WTC11 (cell line): ENCODE results near the gene HS2ST1. TPM values are rescaled to one million over a fixed set of nuclear protein-coding genes. Genes with fewer than 3 reads are reported as not detected.

ENCODE experiments used
- ATAC-seq: fragments of 200-7000 bp; cut with Tn5 transposase; 2 replicates; pipeline ENCODE4 v1.10.0; 2021; ENCODE audit warnings: mild to moderate bottlenecking, moderate library complexity
- CTCF ChIA-PET: fragments of 300-600 bp; sonication (Branson Sonifier 250); formaldehyde crosslinking; loops from one replicate; lab custom pipeline; 2021; ENCODE audit warnings: antibody characterized with exemption; lab: Charles Lee
- POLR2A ChIA-PET: fragments of 350-600 bp; sonication (Branson Sonifier 250); formaldehyde crosslinking; loops from one replicate; lab custom pipeline; 2021; ENCODE audit warnings: antibody characterized with exemption; lab: Charles Lee
- DNase-seq: peaks from one replicate; pipeline ENCODE4 v3.0.0; 2021; ENCODE audit warnings: low spot score
- H3K27ac Mint-ChIP-seq: 2 replicates; pipeline ENCODE4 v1.8.0; 2021; ENCODE audit warnings: mixed read lengths
- H3K27me3 Mint-ChIP-seq: 2 replicates; pipeline ENCODE4 v1.8.0; 2021; ENCODE audit warnings: low read depth, mild to moderate bottlenecking, moderate library complexity, mixed read lengths
- H3K36me3 Mint-ChIP-seq: 2 replicates; pipeline ENCODE4 v1.8.0; 2021; ENCODE audit warnings: mixed read lengths
- H3K4me1 Mint-ChIP-seq: 2 replicates; pipeline ENCODE4 v1.8.0; 2022; ENCODE audit warnings: mixed read lengths
- H3K4me3 Mint-ChIP-seq: 2 replicates; pipeline ENCODE4 v1.8.0; 2021; ENCODE audit warnings: mild to moderate bottlenecking, moderate library complexity, mixed read lengths
- H3K9me3 Mint-ChIP-seq: 2 replicates; pipeline ENCODE4 v1.8.0; 2021; ENCODE audit warnings: mixed read lengths
- ATF2 ChIP-seq: sonication (generic); formaldehyde crosslinking; IDR thresholded peaks from 2 replicates; pipeline ENCODE4 v1.8.1; 2022; ENCODE audit warnings: low read depth, missing genetic modification reagents, borderline replicate concordance
- E2F1 ChIP-seq: sonication (generic); formaldehyde crosslinking; IDR thresholded peaks from 2 replicates; pipeline ENCODE4 v1.8.0; 2022; ENCODE audit warnings: mild to moderate bottlenecking, missing genetic modification reagents
- ELF4 ChIP-seq: sonication (generic); formaldehyde crosslinking; IDR thresholded peaks from 2 replicates; pipeline ENCODE4 v1.8.1; 2022; ENCODE audit warnings: low read depth, mild to moderate bottlenecking, moderate library complexity, missing genetic modification reagents
- EMX1 ChIP-seq: fragments of 250-450 bp; sonication (Bioruptor Pico); IDR thresholded peaks from 2 replicates; pipeline ENCODE4 v1.8.0; 2021; ENCODE audit warnings: mild to moderate bottlenecking
- ERG ChIP-seq: fragments of 250-450 bp; sonication (Bioruptor Pico); IDR thresholded peaks from 2 replicates; pipeline ENCODE4 v1.8.0; 2021; ENCODE audit warnings: mild to moderate bottlenecking
- HMGXB4 ChIP-seq: sonication (generic); formaldehyde crosslinking; IDR thresholded peaks from 2 replicates; pipeline ENCODE4 v1.8.1; 2023; ENCODE audit warnings: mild to moderate bottlenecking, moderate library complexity, missing genetic modification reagents
- IRF2 ChIP-seq: sonication (generic); formaldehyde crosslinking; IDR thresholded peaks from 2 replicates; pipeline ENCODE4 v1.8.0; 2022; ENCODE audit warnings: low read depth, missing genetic modification reagents, borderline replicate concordance
- JUN ChIP-seq: sonication (generic); formaldehyde crosslinking; IDR thresholded peaks from 2 replicates; pipeline ENCODE4 v1.8.0; 2023; ENCODE audit warnings: mild to moderate bottlenecking, missing genetic modification reagents
- NFATC4 ChIP-seq: fragments of 250-450 bp; sonication (Bioruptor Pico); IDR thresholded peaks from 2 replicates; pipeline ENCODE4 v1.9.0; 2021; ENCODE audit warnings: mild to moderate bottlenecking
- NR2C2 ChIP-seq: sonication (generic); formaldehyde crosslinking; IDR thresholded peaks from 2 replicates; pipeline ENCODE4 v1.8.0; 2022; ENCODE audit warnings: mild to moderate bottlenecking, missing genetic modification reagents
- NR3C1 ChIP-seq: sonication (generic); formaldehyde crosslinking; conservative IDR thresholded peaks from 2 replicates; pipeline ENCODE4 v1.8.1; 2023; ENCODE audit warnings: low read depth, mild to moderate bottlenecking, missing genetic modification reagents
- PRRX2 ChIP-seq: fragments of 250-450 bp; sonication (Bioruptor Pico); IDR thresholded peaks from 2 replicates; pipeline ENCODE4 v1.8.0; 2021; ENCODE audit warnings: mild to moderate bottlenecking
- TEAD1 ChIP-seq: sonication (generic); formaldehyde crosslinking; IDR thresholded peaks from 2 replicates; pipeline ENCODE4 v1.8.0; 2022; ENCODE audit warnings: mild to moderate bottlenecking, missing genetic modification reagents
- ZNF425 ChIP-seq: fragments of 250-450 bp; sonication (Bioruptor Pico); conservative IDR thresholded peaks from 2 replicates; pipeline ENCODE4 v1.9.0; 2021; ENCODE audit warnings: mild to moderate bottlenecking
- total RNA-seq: library from RNA; stranded (reverse); gene quantifications from 3 replicates; pipeline ENCODE4 v1.2.3, GENCODE V29; 2021
- TF ChIP-seq, protein P1 (sequence below): sonication (generic); formaldehyde crosslinking; IDR thresholded peaks from 2 replicates; pipeline ENCODE4 v1.8.1; 2022; ENCODE audit warnings: mild to moderate bottlenecking, moderate library complexity, missing genetic modification reagents
- TF ChIP-seq, protein P2 (sequence below): sonication (generic); formaldehyde crosslinking; IDR thresholded peaks from 2 replicates; pipeline ENCODE4 v1.8.0; 2023; ENCODE audit warnings: missing genetic modification reagents
- TF ChIP-seq, protein P3 (sequence below): fragments of 200-600 bp; IDR thresholded peaks from 2 replicates; pipeline ENCODE4 v1.8.0; 2022; ENCODE audit warnings: antibody characterized with exemption

The HS2ST1 gene
- total RNA-seq, 1 experiment from 2014 or later = 24.7 TPM

DNA sequence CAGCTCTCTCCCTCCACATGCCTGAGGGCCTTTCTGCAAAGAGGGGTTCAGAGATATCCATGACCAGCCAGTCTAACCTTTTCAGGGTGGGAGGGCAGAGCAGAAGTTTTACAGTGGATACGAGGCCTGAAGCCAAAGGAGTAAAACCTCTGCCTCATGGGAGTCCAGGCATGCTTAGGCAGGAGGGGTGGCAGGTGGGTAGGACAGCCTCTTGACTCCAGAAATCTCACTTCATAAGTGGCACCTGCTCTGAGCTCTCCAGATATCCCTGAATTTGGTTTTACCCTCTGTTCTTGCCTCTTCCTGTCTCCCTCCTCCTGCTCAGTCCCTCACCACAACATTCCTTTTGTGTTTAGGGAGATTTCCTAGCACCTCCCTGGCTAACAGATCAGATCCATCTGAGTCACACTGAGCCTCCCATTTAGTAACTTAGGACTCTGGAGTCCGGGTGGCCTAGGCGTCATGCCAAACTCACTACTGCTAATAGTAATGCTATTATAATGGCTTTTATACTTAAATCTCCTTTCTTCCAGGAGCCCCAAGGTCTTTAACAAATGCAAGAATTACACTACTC is 201.0 kb downstream of the HS2ST1 start:
- POLR2A ChIA-PET = no interaction called here
- DNase-seq (no peak), ATAC-seq (no peak)
- peaks cover 16% of the 10 kb centered on the region for H3K4me1 Mint-ChIP-seq
- H3K9me3 Mint-ChIP-seq = no peaks in the 10 kb centered on the region
- CTCF ChIA-PET = interaction anchor here (1.0 kb wide), 1 partner anchor 16 kb away, joined by 3 read pairs; no protein-coding TSS in a partner anchor
- H3K4me3 Mint-ChIP-seq = no peak overlapping the region
- H3K27me3 Mint-ChIP-seq = peaks cover 24% of the 10 kb centered on the region
- H3K27ac Mint-ChIP-seq = no peak overlapping the region
- TF ChIP-seq ELF4 (CRISPR knock-in tag) (no peak), NR2C2 (CRISPR knock-in tag) (no peak), EMX1 (CRISPR knock-in tag) (no peak), PRRX2 (CRISPR knock-in tag) (no peak)
- no peaks in the 10 kb centered on the region for H3K36me3 Mint-ChIP-seq

- Mint-ChIP-seq H3K27ac (no peak overlapping the region), H3K4me3 (no peak overlapping the region), H3K36me3 (no peaks in the 10 kb centered on the region), H3K9me3 (no peaks in the 10 kb centered on the region; the same call in 1 of the 2 replicates)
- POLR2A ChIA-PET = no interaction called here
- CTCF ChIA-PET = interaction anchor here (0.6 to 1.3 kb wide), 6 partner anchors 14 to 362 kb away, joined by 3 to 4 read pairs (median 3); partner anchors contain the start of gene LMO4
- TF ChIP-seq ZNF425 (CRISPR knock-in tag) (no peak), PRRX2 (CRISPR knock-in tag) (no peak), ERG (CRISPR knock-in tag) (no peak), NFATC4 (CRISPR knock-in tag) (no peak), ATF2 (CRISPR knock-in tag) (no peak), JUN (no peak), NR3C1 (CRISPR knock-in tag) (no peak), IRF2 (CRISPR knock-in tag) (no peak), HMGXB4 (CRISPR knock-in tag) (no peak), E2F1 (CRISPR knock-in tag) (no peak), TEAD1 (CRISPR knock-in tag) (no peak)
- TF ChIP-seq, protein P1, sequence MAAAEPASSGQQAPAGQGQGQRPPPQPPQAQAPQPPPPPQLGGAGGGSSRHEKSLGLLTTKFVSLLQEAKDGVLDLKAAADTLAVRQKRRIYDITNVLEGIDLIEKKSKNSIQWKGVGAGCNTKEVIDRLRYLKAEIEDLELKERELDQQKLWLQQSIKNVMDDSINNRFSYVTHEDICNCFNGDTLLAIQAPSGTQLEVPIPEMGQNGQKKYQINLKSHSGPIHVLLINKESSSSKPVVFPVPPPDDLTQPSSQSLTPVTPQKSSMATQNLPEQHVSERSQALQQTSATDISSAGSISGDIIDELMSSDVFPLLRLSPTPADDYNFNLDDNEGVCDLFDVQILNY (CRISPR knock-in tag) = no peak
- TF ChIP-seq, protein P2, sequence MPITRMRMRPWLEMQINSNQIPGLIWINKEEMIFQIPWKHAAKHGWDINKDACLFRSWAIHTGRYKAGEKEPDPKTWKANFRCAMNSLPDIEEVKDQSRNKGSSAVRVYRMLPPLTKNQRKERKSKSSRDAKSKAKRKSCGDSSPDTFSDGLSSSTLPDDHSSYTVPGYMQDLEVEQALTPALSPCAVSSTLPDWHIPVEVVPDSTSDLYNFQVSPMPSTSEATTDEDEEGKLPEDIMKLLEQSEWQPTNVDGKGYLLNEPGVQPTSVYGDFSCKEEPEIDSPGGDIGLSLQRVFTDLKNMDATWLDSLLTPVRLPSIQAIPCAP (CRISPR knock-in tag) = no peak
- TF ChIP-seq, protein P3, sequence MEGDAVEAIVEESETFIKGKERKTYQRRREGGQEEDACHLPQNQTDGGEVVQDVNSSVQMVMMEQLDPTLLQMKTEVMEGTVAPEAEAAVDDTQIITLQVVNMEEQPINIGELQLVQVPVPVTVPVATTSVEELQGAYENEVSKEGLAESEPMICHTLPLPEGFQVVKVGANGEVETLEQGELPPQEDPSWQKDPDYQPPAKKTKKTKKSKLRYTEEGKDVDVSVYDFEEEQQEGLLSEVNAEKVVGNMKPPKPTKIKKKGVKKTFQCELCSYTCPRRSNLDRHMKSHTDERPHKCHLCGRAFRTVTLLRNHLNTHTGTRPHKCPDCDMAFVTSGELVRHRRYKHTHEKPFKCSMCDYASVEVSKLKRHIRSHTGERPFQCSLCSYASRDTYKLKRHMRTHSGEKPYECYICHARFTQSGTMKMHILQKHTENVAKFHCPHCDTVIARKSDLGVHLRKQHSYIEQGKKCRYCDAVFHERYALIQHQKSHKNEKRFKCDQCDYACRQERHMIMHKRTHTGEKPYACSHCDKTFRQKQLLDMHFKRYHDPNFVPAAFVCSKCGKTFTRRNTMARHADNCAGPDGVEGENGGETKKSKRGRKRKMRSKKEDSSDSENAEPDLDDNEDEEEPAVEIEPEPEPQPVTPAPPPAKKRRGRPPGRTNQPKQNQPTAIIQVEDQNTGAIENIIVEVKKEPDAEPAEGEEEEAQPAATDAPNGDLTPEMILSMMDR = no peak
- TF ChIP-seq, all 79 proteins: peak for 0
- H3K27me3 Mint-ChIP-seq = peaks cover 24% of the 10 kb centered on the region
- H3K4me1 Mint-ChIP-seq = peaks cover 16% of the 10 kb centered on the region
- no peak for ATAC-seq
- DNase-seq = no peak
These were observed 201.5 kb downstream of the HS2ST1 start for GRCh38 chr1:87115891-87116290.
